H1 (cell line): ENCODE results near the gene PKP1. TPM values are rescaled to one million over a fixed set of nuclear protein-coding genes. Genes with fewer than 3 reads are reported as not detected.

Source experiments
- BRCA1 ChIP-seq: IDR thresholded peaks from 2 replicates; pipeline ENCODE4 v1.6.1; 2012; ENCODE audit warnings: low read depth, low read length, improper control_type of control experiment
- CBX8 ChIP-seq: fragments of 300-800, 300-1000 bp; sonication (generic); IDR thresholded peaks from 2 replicates; pipeline ENCODE4 v1.7.1; 2016; ENCODE audit warnings: low read depth, low read length, borderline replicate concordance
- CHD7 ChIP-seq: fragments of 300-600 bp; sonication (generic); IDR thresholded peaks from 2 replicates; pipeline ENCODE4 v1.7.1; 2012; ENCODE audit warnings: low read length, moderate library complexity, mild to moderate bottlenecking, inconsistent platforms; ENCODE audit not compliant: insufficient replicate concordance
- E2F6 ChIP-seq: IDR thresholded peaks from 2 replicates; pipeline ENCODE4 v1.6.1; 2012; ENCODE audit warnings: inconsistent platforms
- GABPA ChIP-seq: IDR thresholded peaks from 2 replicates; pipeline ENCODE4 v1.6.1; 2011; ENCODE audit warnings: mild to moderate bottlenecking, low read length, moderate library complexity, borderline replicate concordance; ENCODE audit not compliant: insufficient read depth
- JUND ChIP-seq: IDR thresholded peaks from 2 replicates; pipeline ENCODE4 v1.6.1; 2011; ENCODE audit warnings: mild to moderate bottlenecking, improper control_type of control experiment, low read length
- KDM5A ChIP-seq: fragments of 200-600 bp; IDR thresholded peaks from 2 replicates; pipeline ENCODE4 v1.7.1; 2012; ENCODE audit warnings: mild to moderate bottlenecking, low read length, inconsistent platforms, mixed read lengths
- SUZ12 ChIP-seq: fragments of 200-600 bp; sonication (generic); IDR thresholded peaks from 2 replicates; pipeline ENCODE4 v1.6.1; 2012; ENCODE audit warnings: mild to moderate bottlenecking, inconsistent platforms, low read length, moderate library complexity, mixed read lengths
- TAF1 ChIP-seq: IDR thresholded peaks from 2 replicates; pipeline ENCODE4 v1.6.1; 2011; ENCODE audit warnings: mild to moderate bottlenecking, low read depth, low read length
- polyA plus RNA-seq, 7 experiments: library from polyadenylated mRNA; depleted of rRNA in 3 of 7; stranded (reverse) in 5 of 7; unstranded in 2 of 7; fragments of >200 nt in 5 of 7; fragments of 200-250 nt in 2 of 7; gene quantifications; 1 replicate in 5 of 7; 2 replicates in 1 of 7; 4 replicates in 1 of 7; pipeline versions ENCODE4 v1.2.1 to v1.2.3, GENCODE V29; 2011 to 2013; ENCODE audit warnings: missing spikeins in 2 of 7, mixed read lengths in 2 of 7
- total RNA-seq: library from RNA; stranded (reverse); fragmentation: NEBNext Ultra II Directional; extraction: Animal tissue kit (Norgen Biotek cat#: 25700); gene quantifications from 2 replicates; pipeline ENCODE4 v1.2.1, GENCODE V29; 2021

Gene PKP1
- total and polyA plus RNA-seq, 2 of the 8 experiments (the other 6 are each of a cell fraction or from before 2014, with no cell fraction given), result 0.21 to 0.95 TPM

GRCh38 chr1:201253411-201253810 is 29.9 kb upstream of the PKP1 start (continued):
- TF ChIP-seq CHD7 (no peak), E2F6 (no peak), SUZ12 (no peak), JUND (no peak), CBX8 (no peak), GABPA (no peak), TAF1 (no peak), KDM5A (no peak), BRCA1 (no peak)
